ENCODE data around the gene SEC16B. TPM values are rescaled to one million over a fixed set of nuclear protein-coding genes. Genes with fewer than 3 reads are reported as not detected.

The SEC16B gene
- total RNA-seq, 4 donors from 2014 or later = 4.7 to 16.9 (median 11.9) TPM

GRCh38 chr1:178011864-178012503 is 42.1 kb upstream of the SEC16B start:
- TF ChIP-seq POLR2A (IDR thresholded peaks at IDR 0.05) (no peak), CTCF (IDR thresholded peaks at IDR 0.05) (no peak)

GRCh38 chr1:178011465-178011828 is 41.6 kb upstream of the SEC16B start:
- DNase-seq = no peak
- Histone ChIP-seq H3K27ac (no peak overlapping the region), H3K4me3 (no peak overlapping the region), H3K4me1 (no peaks in the 10 kb centered on the region), H3K9me3 (no peaks in the 10 kb centered on the region), H3K36me3 (no peaks in the 10 kb centered on the region), H3K27me3 (no peaks in the 10 kb centered on the region)
- TF ChIP-seq POLR2A (IDR thresholded peaks at IDR 0.05) (no peak), CTCF (IDR thresholded peaks at IDR 0.05) (no peak)
- intact Hi-C loops (cut with DNase I; ENCODE audit: low total_unique reads) = no loop called here

More at GRCh38 chr1:178011864-178012503, 42.1 kb upstream of the SEC16B start:
- no peaks in the 10 kb centered on the region for H3K36me3 ChIP-seq
- no peaks in the 10 kb centered on the region for H3K4me1 ChIP-seq
- no peaks in the 10 kb centered on the region for H3K27me3 ChIP-seq
- no peak for DNase-seq
- intact Hi-C loops (cut with DNase I; ENCODE audit: low total_unique reads) = no loop called here
- no peak overlapping the region for H3K27ac ChIP-seq
- no peak overlapping the region for H3K4me3 ChIP-seq
- H3K9me3 ChIP-seq = no peaks in the 10 kb centered on the region

- Histone ChIP-seq H3K27me3 (no peaks in the 10 kb centered on the region), H3K9me3 (no peaks in the 10 kb centered on the region), H3K4me3 (no peak overlapping the region), H3K36me3 (no peaks in the 10 kb centered on the region), H3K4me1 (no peaks in the 10 kb centered on the region), H3K27ac (no peak overlapping the region)
- TF ChIP-seq CTCF (IDR thresholded peaks at IDR 0.05) = no peak
- intact Hi-C loops (cut with DNase I; ENCODE audit: low total_unique reads) = no loop called here
- no peak for DNase-seq
Observed at GRCh38 chr1:178010674-178011464, 41.0 kb upstream of the SEC16B start.

GRCh38 chr1:178006043-178006442 is 36.2 kb upstream of the SEC16B start:
- DNase-seq = no peak
- intact Hi-C loops (cut with DNase I; ENCODE audit: low total_unique reads) = no loop called here
- no peaks in the 10 kb centered on the region for H3K36me3 ChIP-seq

More at GRCh38 chr1:178006043-178006442, 36.2 kb upstream of the SEC16B start:
- H3K4me3 ChIP-seq = no peak overlapping the region
- no peaks in the 10 kb centered on the region for H3K9me3 ChIP-seq
- no peak overlapping the region for H3K27ac ChIP-seq
- TF ChIP-seq POLR2A (IDR thresholded peaks at IDR 0.05) = no peak
- TF ChIP-seq CTCF (IDR thresholded peaks at IDR 0.05) = no peak
- H3K4me1 ChIP-seq = no peaks in the 10 kb centered on the region
- H3K27me3 ChIP-seq = no peaks in the 10 kb centered on the region
